Fibroblast of peridontal ligament (primary cell): ENCODE measurements around the gene TCFL5.

Experiments
- DNase-seq: peaks from one replicate; pipeline ENCODE4 v3.0.0-alpha.2; 2010; ENCODE audit errors: extremely low read depth

TCFL5 gene

DNA sequence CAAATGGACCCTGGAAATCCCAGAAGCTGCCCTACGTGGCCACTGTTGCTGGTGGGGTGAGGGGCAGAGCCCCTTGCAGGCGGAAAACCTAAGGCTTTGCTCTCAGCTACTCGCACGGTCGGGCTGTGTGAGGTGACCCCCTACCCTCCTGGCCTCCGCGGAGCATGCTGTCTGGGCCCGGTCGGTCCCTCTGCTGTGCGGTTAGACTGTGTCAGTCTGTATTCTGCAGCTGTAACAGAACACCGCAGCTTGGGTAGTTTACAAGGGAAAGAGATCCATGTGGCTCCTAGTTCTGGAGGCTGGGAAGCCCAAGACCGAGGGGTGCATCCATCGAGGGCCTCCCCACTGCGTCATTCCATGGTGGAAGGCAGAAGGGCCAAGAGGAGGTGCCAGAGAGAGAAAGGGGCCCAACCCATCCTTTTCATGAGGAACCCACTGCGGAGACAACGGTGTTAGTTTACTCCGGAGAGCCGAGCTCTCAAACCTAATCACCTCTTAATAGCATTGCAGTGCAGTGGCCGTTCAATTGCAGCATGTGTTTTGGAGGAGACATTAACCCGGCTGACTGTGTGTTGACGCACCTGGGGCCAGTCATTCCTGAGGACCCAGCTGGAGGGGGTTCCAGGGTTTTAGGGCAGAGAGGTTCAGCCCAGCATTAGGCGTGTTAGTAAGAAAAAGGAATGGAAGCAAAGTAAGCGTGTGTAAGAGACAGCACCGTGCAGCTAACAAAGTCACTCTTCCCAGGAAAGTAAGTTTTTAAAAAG is 26.5 kb downstream of the TCFL5 start:
- no peak for DNase-seq

DNA sequence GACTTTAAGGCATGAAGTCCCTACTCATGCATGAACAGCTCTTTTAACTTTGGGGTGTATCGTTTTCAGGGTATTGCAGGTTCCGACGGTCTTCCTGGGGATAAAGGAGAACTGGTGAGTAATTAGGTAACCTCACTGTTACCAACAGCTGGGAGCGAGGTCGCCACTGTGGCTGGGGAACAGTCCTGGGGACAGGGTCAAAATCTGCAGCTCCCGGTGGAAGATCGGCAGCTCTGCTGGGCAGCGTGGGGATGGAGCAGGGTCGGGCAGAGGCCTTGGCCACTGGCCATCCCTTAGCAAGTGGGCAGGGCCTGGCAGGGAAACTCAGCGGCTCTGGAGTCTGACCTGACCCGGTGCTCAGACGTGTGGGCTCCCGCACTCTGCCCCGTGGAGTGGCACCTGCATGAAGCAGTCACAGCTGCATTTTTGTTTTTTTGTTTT is 28.7 kb downstream of the TCFL5 start:
- no peak for DNase-seq

DNA sequence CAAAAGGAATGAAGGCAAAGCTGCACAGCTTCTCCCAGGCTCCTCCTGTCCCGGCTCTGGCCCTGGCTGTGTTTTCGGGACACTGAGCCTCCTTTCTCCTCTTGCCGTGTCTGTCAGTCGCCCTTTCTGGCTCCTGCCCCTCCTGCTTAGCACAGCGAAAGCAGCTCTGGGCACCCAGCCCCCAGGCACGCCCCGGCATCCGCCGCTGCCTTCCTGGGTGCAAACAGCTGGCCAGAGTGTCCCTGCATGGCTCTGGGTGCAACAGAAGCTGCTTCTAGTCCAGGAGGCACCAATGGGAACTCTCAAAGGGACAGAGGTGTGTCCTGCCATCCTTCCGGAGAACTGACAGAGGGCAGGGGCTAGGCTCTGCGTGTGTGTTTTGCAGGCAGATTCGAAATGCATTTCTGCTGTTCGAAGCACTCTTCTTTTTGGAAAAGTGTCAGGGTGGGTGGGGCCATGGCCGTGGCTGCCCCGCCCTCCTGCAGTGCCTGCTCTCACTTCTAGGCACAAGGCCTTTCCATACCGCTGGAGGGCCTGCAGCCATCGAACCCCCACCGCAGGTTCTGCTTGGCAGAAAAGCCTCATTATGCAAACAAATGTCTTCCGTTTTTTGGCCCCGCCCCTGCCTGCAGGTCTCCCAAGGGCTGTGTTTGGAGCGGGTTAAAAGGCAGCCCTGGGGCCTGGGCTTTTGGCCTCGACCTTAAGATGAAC is 29.3 kb downstream of the TCFL5 start:
- DNase-seq: no peak

DNA sequence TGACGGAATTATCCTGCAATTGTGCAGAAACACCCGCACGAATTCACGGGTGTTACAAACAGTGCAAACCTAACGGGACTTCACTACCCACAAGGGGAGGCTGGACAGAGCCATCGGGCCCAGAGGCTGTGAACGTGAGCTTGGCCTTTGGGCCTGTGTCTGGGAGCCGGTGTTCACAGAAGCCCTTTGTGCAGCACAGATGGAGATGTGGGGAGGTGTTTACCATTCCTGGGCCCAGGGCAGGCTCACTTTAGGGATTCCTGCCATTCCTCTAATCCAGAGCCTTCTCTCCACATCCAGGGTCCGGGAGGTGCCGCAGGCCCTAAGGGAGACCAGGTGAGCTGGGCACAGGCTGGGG is 29.8 kb downstream of the TCFL5 start:
- DNase-seq: no peak

DNA sequence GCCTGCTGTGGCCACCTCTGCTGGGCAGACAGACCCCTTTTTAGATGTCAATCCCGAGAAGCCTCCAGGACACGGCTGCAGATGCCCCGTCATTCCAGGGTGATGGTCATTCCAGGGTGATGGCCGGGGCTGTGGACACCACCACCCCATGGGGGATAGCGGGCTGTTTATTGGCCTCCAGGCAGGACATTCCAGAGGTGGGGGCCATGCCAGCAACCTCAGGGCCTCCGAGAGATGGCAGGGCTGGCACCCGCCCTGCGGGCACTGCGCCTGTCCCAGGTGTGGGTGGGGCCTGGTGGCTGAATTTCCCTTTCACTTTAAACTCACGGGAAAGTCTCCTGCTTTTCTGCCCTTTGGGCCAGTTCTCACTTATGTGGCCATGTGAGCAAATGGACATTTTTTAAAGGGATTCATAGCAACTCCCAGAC is 30.2 kb downstream of the TCFL5 start:
- DNase-seq: no peak

DNA sequence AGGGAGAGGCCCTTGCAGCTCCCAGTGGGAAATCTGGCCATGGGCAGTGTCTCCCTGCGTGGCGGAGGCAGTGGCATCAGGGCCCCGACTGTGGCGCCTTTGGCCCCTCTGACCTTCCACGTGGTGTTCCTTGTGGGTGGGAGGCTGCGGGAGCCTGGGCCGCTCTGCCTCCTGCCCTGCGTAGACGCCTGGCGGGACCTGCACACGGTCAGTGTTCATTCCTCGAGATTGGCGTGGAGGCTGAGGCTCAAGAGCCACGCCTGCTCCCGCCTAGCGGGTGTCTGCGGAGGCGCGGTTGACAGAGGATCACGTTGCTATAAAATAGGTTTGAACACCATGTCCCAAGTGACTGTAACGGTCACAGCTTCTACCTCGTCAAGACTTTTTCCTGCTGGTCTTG is 30.8 kb downstream of the TCFL5 start:
- DNase-seq: no peak

DNA sequence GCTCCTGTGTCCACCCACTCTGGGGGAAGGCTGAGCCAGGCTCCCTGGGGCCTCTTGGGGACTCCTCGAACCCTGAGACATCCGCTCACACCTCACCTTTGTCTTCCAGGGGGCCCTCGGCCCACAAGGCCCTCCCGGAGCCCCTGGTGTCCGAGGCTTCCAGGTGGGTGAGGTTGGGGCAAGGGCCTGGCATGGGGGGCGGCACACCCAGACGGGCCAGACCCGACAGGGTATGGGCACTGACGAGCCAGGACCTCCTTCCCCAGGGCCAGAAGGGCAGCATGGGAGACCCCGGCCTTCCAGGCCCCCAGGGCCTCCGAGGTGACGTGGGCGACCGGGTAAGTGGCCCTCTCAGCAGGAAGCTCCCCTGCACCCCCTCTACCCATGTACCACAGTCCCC is 31.4 kb downstream of the TCFL5 start:
- DNase-seq: no peak

DNA sequence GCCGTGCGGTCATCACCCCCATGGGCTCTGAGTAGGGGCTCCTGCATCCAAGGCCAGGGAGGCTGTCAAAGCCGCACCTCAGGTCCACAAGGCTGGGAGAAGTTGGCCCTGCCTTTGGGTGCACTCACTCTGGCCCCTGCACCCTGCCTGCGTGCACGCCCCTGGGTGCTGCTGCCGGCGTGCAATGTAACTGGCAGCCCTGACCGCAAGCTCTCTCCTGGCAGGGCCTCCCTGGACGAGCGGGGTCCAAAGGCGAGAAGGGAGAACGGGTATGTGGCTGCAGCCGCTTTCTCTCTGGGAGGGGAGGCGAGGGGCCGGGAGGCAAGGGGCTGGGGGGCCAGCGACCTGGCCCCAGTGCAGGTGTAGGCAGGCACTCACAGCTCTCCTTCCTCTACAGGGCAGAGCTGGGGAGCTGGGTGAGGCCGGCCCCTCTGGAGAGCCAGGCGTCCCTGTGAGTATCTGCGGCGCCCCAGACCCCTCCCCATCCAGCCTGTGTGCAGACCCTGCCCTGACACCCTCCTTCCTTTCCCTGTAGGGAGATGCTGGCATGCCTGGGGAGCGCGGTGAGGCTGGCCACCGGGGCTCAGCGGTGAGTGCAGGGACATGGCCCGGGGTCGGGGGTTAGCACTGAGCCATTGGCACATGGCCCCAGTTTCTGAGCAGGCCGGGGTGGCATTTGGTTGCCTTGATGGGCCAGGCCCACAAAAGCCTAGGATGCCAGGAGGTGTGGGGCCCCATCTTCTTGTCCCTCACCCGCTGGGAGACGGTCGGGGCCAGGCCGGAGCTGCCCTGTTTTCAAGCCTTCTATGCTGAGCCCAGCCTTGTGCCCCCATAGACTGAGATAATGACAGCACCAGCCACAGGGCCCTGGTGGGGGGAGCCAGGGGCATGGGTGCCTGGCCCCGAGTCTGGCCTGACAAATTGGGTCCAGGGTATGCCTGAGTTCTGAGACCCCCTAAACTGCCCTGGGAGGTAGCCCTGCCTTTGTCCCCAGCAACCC is 32.1 kb downstream of the TCFL5 start:
- no peak for DNase-seq

DNA sequence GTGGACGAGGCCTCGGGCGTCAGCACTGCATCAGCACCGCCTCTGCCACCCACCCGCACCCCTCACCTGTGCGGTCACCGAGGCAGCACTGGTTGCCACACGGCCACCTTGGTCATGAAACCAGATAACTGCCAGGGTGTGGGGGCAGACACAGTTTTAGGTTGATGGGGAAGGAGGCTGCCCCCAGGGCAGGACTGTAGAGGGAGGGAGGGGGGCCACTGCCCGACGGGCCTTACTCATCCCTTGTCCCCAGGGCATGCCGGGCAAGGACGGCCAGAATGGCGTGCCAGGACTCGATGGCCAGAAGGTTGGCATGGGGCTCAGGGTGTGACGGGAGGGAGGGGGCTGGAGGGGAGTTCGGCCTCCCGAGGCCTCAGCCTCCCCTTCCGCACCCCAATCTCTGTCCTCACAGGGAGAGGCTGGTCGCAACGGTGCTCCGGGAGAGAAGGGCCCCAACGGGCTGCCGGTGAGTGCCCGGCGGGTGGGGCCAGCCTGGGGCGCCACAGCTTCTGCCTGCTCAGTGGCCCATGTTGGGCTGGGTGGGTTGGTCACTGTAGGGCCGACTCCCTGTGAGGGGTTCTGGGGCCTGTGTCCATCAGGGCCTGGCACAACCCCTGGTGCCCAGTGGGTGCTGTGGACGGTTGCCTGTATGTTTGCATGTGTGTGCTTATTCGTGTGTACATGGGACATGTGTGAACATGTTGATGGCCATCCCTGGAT is 33.0 kb downstream of the TCFL5 start:
- no peak for DNase-seq

DNA sequence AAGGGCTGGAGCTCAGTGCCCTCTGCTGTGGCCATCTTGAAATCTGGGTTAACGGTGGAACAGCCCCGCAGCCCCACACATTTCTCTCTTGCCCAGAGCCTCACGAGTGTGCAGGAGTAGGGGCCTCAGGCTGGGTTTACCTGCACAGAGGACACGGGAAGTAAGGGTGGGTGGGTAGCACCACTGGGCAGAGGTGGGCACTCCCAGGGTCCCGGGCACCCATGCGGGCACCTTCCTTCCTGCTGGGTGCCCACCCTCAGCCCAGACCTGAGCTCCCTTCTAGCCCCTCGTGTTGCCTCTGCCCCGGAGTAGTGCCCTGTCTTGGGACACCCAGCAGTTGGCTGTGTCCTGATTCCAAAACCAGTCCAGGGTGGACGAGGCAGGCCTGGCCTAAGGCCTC is 33.6 kb downstream of the TCFL5 start:
- no peak for DNase-seq

DNA sequence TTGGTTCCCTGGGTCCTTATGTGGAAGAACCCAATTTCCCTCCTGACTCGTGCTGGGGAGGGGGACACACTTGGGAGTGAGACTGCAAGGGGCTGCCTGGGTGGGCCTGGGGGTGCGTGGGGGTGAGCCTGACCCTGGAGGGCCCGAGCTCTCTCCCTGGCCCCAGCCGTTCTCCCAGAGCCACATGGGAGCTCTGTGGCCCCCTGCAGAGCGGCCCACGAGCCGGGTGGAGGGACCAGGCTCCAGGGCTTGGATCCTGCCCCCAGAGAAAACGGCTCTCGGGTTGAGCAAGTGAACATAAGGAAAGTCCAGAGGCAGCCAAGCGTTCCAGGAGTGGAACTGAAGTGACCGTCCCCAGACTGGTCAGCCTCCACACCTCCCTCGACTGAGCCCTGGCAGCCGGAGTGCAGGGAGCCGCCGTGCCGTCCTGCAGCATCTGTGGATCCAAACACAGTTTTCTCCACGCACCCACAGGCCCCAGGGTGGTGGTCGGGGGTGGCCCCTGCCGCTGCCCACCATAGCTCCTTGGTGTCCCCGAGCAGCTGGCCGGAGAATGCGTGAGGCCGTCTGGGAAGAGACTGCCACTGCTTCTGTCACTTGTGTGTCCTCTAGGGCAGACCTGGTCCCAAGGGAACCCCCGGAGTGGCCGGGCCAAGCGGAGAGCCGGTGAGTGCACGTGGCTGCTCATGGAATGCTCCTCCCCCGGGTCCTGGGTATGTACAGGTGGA is 34.1 kb downstream of the TCFL5 start:
- DNase-seq: no peak

DNA sequence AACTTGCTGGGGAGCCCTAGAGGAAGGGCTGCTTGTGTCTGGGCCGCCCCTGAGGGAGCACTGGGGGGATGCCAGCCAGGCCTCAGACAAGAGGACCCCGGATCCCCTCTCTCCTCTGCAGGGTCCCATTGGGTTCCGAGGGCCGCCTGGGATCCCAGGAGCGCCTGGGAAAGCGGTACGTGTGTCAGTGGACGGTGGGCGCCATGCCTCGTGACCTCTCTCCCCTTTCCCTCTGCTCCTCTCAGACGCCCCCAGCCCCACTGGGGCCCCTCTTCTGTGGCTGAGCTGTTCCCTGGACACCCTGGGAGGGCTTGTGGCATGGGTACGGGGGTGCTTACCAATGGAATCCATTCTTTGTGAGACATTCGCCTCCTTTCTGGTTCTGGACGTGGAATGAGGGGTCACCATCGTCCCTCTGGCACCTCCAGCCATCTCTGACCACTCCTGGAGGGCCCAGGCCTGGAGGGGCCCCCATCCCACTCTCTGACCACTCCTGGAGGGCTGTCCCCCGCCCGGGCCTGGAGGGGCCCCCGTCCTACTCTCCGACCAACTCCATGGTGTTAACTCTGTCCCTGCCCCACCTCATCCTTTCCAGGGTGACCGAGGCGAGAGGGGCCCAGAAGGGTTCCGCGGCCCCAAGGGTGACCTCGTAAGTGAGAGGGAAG is 34.8 kb downstream of the TCFL5 start:
- no peak for DNase-seq

DNA sequence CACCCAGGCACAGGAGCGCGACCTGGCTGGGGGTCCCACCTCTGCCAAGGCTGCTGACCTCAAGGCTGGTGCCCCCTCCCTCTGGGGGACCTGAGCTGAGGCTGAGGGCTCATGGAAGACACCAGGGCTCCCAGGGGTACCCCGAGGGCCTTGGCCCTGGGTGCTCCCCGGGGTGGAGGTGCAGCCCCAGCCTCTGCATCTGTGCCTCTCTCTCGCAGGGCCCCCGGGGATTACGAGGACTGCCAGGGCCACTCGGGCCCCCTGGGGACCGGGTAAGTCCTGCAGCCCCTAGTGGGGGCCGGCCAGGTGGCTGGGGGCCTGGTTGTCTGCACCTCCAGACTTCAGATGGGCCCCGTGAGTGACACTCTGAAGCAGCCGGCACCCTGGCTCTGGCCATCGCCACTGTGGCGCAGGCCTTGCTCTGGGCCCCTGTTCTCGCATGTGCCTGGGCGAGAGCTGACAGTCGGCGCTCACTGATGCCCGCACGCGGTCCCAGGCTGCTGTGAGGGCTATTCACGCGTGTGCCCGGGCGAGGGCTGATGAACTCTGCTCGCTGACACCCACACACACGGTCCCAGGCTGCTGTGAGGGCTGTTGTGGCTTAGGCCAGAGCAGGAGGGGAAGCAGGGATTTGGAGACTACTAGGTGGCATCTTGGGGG is 35.5 kb downstream of the TCFL5 start:
- DNase-seq: no peak

DNA sequence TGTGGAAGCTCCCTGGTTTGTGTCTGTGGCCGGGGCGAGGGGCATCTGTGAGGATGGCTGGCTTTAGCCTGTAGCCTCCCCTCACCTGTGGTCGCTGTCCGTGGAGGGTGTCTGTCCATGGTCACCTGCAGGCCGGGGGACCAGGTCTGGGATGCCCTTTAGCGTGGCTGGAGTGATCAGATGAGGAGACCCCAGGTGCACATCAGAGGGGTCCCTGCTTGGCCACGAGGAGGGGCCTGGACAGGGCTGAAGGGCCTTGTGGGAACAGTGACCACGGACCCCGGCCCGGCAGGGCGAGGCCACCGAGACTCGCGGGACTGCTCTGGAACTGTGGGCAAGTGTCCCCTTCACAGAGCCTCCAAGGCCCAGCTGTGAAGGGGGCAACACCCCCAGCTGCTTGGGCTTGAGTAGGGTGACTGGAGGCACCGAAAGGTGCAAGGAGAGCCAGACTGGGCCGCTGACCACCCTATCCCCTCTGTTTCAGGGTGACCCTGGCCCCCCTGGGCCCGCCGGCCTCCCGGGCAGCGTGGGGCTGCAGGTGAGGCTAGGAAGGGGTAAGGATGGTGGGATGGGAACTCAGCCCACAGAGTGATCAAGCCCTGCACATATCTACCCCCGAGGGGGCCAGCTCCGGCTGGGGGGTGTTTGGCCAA is 36.2 kb downstream of the TCFL5 start:
- DNase-seq: no peak

DNA sequence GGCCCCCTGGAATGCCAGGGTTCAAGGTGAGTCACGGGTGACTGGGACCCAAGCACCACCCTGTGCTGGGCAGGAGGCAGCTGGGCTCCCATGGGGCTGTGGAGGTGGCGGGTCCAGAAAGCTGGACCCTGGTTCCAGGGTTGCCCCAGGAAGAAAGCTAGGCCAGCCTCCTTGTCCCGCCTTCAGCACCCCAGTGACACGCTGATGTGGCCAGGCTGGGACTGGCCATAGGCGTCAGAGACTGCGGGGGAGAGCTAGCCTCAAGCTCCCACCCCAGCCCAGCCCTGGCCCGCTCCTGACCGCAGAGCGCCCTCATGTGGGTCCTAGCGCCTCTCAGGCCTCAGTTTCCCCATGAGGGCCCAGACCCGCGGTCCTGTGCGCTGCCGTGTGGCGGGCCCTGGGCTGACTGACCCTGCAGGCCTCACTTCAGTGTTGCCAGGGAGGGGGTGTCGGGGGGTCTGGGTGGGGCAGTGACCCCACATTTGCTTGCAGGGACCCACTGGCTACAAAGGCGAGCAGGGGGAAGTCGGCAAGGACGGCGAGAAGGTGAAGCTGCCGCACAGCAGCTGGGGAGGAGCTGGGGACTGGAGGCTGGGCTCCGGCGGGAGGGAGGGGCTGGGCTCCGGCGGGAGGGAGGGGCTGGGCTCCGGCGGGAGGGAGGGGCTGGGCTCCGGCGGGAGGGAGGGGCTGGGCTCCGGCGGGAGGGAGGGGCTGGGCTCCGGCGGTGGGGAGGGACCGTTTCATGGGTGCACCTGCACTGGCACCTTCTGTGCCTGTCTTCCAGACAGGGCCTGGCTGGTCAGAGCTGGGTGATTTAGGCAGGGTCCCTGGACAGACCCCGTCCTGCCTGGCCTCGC is 36.9 kb downstream of the TCFL5 start:
- no peak for DNase-seq

DNA sequence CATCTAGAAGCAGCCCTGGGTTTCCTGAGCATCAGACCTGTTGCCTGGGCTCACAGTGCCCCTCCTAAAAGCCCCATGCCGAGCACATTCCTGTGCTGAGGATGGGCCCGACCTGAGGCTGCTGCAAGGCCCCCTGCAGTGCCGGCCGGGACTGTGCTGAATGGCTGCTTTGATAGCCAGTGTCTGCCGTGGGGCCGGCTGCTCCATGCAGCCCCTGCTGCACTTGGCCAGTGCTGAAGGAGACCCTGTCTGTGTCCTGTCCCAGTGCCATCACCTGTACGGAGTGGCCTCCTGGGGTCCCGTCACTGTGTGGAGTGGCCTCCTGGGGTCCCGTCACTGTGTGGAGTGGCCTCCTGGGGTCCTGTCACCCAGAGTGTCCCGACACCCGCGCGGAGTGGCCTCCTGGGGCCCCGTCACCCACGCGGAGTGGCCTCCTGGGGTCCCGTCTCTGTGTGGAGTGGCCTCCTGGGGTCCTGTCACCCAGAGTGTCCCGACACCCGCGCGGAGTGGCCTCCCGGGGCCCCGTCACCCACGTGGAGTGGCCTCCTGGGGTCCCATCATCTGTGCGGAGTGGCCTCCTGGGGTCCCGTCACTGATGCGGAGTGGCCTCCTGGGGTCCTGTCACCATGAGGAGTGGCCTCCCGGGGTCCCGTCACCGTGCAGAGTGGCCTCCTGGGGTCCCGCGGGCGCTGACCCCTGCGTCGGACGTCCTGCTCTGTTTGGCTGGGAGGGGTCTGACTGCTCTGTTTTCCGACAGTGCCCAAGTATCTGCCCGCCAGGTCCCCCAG is 37.7 kb downstream of the TCFL5 start:
- no peak for DNase-seq
